ENCODE data around the gene ATP2B3.

GRCh38 chrX:153588782-153589446 lies 71.5 kb downstream of the ATP2B3 start:
- TF ChIP-seq TAF1 (IDR thresholded peaks at IDR 0.05; ENCODE audit: borderline replicate concordance, insufficient read depth, low read length) (no peak), REST (IDR thresholded peaks at IDR 0.05; ENCODE audit: insufficient read depth in 1 of 2, low read depth in 2 of 2, low read length in 2 of 2) (no peak), FOXP2 (optimal IDR thresholded peaks at IDR 0.05; ENCODE audit: borderline replicate concordance, extremely low read depth, extremely low read length, insufficient read depth) (no peak), POLR2AphosphoS5 (IDR thresholded peaks at IDR 0.05; ENCODE audit: low read depth, low read length) (no peak)

Data from PFSK-1 (cell line).